ENCODE data around the gene PLCH1. TPM values are rescaled to one million over a fixed set of nuclear protein-coding genes. Genes with fewer than 3 reads are reported as not detected.

Gene PLCH1
- total and polyA plus RNA-seq, 2 of the 13 experiments (the other 11 are each of a cell fraction or from before 2014, with no cell fraction given), result 2.0 to 3.0 TPM

DNA sequence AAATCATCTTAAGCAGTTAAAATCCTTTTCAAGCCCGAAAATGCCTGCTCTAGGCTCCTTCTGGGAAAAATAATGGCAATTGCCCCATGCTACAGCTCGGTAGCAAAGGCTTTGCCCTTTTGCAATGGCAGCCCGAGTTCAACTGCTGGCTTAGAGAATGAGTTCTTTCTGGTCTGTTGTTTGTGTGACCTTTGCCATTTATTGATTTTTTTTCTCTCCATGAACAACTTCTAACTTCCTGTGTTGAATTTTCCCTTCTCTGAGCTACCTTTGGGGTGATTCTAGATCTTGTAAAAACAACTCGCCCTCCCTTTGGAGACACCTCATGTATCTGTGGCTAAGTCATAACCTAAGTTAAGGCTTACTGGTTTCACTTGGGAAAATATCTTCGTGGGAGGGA lies 139.3 kb downstream of the PLCH1 start (continued):
- TF ChIP-seq NPAS2 (CRISPR knock-in tag; IDR thresholded peaks at IDR 0.05; ENCODE audit: borderline replicate concordance), result no peak
- no peak for TF ChIP-seq ZNF446 (CRISPR knock-in tag; IDR thresholded peaks at IDR 0.05)
- no peak; the same call in 1 of the 2 replicates for TF ChIP-seq WIZ (CRISPR knock-in tag; IDR thresholded peaks at IDR 0.05)
- peak; percentile 96 for TF ChIP-seq GATAD2A (CRISPR knock-in tag; IDR thresholded peaks at IDR 0.05)
- TF ChIP-seq, protein P1, sequence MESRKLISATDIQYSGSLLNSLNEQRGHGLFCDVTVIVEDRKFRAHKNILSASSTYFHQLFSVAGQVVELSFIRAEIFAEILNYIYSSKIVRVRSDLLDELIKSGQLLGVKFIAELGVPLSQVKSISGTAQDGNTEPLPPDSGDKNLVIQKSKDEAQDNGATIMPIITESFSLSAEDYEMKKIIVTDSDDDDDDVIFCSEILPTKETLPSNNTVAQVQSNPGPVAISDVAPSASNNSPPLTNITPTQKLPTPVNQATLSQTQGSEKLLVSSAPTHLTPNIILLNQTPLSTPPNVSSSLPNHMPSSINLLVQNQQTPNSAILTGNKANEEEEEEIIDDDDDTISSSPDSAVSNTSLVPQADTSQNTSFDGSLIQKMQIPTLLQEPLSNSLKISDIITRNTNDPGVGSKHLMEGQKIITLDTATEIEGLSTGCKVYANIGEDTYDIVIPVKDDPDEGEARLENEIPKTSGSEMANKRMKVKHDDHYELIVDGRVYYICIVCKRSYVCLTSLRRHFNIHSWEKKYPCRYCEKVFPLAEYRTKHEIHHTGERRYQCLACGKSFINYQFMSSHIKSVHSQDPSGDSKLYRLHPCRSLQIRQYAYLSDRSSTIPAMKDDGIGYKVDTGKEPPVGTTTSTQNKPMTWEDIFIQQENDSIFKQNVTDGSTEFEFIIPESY (CRISPR knock-in tag; IDR thresholded peaks at IDR 0.05), result no peak
- no peak for TF ChIP-seq SKI (IDR thresholded peaks at IDR 0.05; ENCODE audit: partially characterized antibody)
- TF ChIP-seq, protein P2, sequence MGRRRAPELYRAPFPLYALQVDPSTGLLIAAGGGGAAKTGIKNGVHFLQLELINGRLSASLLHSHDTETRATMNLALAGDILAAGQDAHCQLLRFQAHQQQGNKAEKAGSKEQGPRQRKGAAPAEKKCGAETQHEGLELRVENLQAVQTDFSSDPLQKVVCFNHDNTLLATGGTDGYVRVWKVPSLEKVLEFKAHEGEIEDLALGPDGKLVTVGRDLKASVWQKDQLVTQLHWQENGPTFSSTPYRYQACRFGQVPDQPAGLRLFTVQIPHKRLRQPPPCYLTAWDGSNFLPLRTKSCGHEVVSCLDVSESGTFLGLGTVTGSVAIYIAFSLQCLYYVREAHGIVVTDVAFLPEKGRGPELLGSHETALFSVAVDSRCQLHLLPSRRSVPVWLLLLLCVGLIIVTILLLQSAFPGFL (CRISPR knock-in tag; IDR thresholded peaks at IDR 0.05), result no peak
- peak; percentile 91 for TF ChIP-seq NCOR1 (IDR thresholded peaks at IDR 0.05; ENCODE audit: borderline replicate concordance, low read length)
- TF ChIP-seq EED (CRISPR knock-in tag; IDR thresholded peaks at IDR 0.05), result no peak
- no peak for TF ChIP-seq MAFG (CRISPR knock-in tag; IDR thresholded peaks at IDR 0.05)
- no peak for TF ChIP-seq HNRNPK (IDR thresholded peaks at IDR 0.05; ENCODE audit: low read depth, low read length, poor library complexity, severe bottlenecking)
- TF ChIP-seq ZSCAN25 (CRISPR knock-in tag; IDR thresholded peaks at IDR 0.05), result no peak
- TF ChIP-seq ELF4 (CRISPR knock-in tag; IDR thresholded peaks at IDR 0.05; ENCODE audit: borderline replicate concordance), result no peak
- no peak for TF ChIP-seq CHD2 (IDR thresholded peaks at IDR 0.05; ENCODE audit: low read depth, low read length)
- peak; percentile 63 for TF ChIP-seq SAP130 (CRISPR knock-in tag; IDR thresholded peaks at IDR 0.05; ENCODE audit: low read depth)
- TF ChIP-seq, protein P3, sequence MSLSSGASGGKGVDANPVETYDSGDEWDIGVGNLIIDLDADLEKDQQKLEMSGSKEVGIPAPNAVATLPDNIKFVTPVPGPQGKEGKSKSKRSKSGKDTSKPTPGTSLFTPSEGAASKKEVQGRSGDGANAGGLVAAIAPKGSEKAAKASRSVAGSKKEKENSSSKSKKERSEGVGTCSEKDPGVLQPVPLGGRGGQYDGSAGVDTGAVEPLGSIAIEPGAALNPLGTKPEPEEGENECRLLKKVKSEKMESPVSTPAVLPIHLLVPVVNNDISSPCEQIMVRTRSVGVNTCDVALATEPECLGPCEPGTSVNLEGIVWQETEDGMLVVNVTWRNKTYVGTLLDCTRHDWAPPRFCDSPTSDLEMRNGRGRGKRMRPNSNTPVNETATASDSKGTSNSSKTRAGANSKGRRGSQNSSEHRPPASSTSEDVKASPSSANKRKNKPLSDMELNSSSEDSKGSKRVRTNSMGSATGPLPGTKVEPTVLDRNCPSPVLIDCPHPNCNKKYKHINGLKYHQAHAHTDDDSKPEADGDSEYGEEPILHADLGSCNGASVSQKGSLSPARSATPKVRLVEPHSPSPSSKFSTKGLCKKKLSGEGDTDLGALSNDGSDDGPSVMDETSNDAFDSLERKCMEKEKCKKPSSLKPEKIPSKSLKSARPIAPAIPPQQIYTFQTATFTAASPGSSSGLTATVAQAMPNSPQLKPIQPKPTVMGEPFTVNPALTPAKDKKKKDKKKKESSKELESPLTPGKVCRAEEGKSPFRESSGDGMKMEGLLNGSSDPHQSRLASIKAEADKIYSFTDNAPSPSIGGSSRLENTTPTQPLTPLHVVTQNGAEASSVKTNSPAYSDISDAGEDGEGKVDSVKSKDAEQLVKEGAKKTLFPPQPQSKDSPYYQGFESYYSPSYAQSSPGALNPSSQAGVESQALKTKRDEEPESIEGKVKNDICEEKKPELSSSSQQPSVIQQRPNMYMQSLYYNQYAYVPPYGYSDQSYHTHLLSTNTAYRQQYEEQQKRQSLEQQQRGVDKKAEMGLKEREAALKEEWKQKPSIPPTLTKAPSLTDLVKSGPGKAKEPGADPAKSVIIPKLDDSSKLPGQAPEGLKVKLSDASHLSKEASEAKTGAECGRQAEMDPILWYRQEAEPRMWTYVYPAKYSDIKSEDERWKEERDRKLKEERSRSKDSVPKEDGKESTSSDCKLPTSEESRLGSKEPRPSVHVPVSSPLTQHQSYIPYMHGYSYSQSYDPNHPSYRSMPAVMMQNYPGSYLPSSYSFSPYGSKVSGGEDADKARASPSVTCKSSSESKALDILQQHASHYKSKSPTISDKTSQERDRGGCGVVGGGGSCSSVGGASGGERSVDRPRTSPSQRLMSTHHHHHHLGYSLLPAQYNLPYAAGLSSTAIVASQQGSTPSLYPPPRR (CRISPR knock-in tag; IDR thresholded peaks at IDR 0.05; ENCODE audit: borderline replicate concordance), result peak; percentile 79; the same call in 1 of the 2 replicates
- TF ChIP-seq HIVEP1 (CRISPR knock-in tag; IDR thresholded peaks at IDR 0.05), result no peak
- TF ChIP-seq POLR2G (IDR thresholded peaks at IDR 0.05; ENCODE audit: low read depth, low read length), result no peak
- no peak for TF ChIP-seq ZNF3 (CRISPR knock-in tag; IDR thresholded peaks at IDR 0.05)
- no peak for TF ChIP-seq ATF7-NPFF (CRISPR knock-in tag; IDR thresholded peaks at IDR 0.05; ENCODE audit: low read depth)
- peak; percentile 83 for TF ChIP-seq PHF21A (CRISPR knock-in tag; IDR thresholded peaks at IDR 0.05)
- TF ChIP-seq, protein P4, sequence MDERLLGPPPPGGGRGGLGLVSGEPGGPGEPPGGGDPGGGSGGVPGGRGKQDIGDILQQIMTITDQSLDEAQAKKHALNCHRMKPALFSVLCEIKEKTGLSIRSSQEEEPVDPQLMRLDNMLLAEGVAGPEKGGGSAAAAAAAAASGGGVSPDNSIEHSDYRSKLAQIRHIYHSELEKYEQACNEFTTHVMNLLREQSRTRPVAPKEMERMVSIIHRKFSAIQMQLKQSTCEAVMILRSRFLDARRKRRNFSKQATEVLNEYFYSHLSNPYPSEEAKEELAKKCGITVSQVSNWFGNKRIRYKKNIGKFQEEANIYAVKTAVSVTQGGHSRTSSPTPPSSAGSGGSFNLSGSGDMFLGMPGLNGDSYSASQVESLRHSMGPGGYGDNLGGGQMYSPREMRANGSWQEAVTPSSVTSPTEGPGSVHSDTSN (CRISPR knock-in tag; IDR thresholded peaks at IDR 0.05), result no peak
- TF ChIP-seq, protein P5, sequence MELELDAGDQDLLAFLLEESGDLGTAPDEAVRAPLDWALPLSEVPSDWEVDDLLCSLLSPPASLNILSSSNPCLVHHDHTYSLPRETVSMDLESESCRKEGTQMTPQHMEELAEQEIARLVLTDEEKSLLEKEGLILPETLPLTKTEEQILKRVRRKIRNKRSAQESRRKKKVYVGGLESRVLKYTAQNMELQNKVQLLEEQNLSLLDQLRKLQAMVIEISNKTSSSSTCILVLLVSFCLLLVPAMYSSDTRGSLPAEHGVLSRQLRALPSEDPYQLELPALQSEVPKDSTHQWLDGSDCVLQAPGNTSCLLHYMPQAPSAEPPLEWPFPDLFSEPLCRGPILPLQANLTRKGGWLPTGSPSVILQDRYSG (CRISPR knock-in tag; IDR thresholded peaks at IDR 0.05), result no peak

Measured in HepG2 (cell line).